Body of pancreas (tissue), 4 donors: ENCODE data around the gene LDLRAD4.

Experiments
- CTCF ChIP-seq, 7 experiments: fragments of 450-650 bp in 4 of 7; fragments of 200-600 bp in 3 of 7; sonication (generic) in 3 of 7; IDR thresholded peaks; one replicate each; pipeline ENCODE4 v1.5.1; 2016 to 2019; ENCODE audit warnings: antibody characterized with exemption in 7 of 7
- POLR2A ChIP-seq, 3 donors: fragments of 450-650 bp; IDR thresholded peaks; one replicate each; pipeline ENCODE4 v1.6.1; 2016; ENCODE audit warnings: antibody characterized with exemption in 3 of 3, mild to moderate bottlenecking in 2 of 3

DNA sequence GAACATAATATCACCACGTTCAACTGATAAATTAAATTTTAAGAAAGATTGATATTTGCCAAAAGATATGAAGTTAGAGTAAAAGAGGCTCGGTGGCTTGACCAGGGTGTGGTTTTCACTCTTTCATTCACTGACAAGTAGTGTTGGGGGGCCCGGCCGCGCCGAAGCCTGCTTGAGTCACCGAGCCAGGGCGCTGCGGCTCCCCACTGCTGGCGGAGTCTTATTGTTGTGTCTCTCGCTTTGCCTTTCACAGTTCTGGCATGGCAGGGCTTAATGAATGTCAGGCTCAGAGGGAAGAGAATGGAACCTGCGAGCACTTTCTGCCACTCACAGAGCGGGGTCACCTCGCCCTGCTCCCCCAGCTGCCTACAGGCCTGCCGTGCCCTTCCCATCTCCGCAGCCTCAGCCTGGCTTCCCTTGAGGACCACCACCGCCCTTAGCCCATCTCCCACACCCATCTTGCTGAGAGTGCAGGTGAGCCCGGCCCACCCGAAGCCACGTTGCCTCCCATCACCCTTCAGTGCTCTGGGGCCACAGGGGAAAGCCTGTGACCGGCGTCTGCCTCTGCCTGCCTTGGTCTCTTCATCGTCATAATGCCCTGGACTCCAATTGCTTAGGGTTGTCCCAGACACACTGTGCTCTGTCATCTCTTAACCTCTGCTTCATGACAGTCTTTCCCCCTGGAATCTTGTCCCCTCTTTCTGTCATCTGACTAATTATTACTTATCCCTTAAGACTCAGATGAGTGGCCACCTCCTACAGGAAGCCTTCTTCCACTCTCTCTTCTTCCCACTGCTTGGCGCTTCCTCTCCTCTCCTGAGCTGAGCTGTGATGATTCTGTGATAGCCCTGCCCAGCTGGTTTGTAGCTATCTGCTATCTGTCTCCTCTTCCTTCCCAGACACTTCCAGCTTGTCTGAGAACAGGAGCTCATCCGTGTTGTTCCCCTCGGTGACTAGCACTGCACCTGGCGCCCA lies 365.3 kb downstream of the LDLRAD4 start:
- TF ChIP-seq CTCF (IDR thresholded peaks at IDR 0.05), result no peak
- TF ChIP-seq POLR2A (IDR thresholded peaks at IDR 0.05), result no peak
